Natural killer cell (primary cell): Measurements from ENCODE around the gene LIMK2. TPM values are rescaled to one million over a fixed set of nuclear protein-coding genes. Genes with fewer than 3 reads are reported as not detected.
A peak's percentile ranks its signal among the peaks of the same experiment; 100 is the strongest.

ENCODE experiments used
- ATAC-seq, 3 donors: fragments of 150-1000 bp in 2 of 3; fragments of 200-7000 bp in 1 of 3; cut with Tn5 transposase; 1 replicate in 1 of 3; 2 replicates in 2 of 3; pipeline ENCODE4 v1.10.0; 2021; ENCODE audit warnings: mild to moderate bottlenecking in 2 of 3, moderate library complexity in 2 of 3
- DNase-seq, 2 donors: peaks; one replicate each; pipeline versions ENCODE4 v3.0.0 to v3.0.0-alpha.2; 2013 to 2021; ENCODE audit warnings: mixed read lengths in 1 of 2
- H3K27ac ChIP-seq: one replicate; pipeline ENCODE4 v1.5.1; 2013; ENCODE audit warnings: mild to moderate bottlenecking, low read length
- H3K27me3 ChIP-seq: one replicate; pipeline ENCODE4 v1.6.1; 2013; ENCODE audit warnings: low read length; ENCODE audit not compliant: control insufficient read depth, insufficient read depth
- H3K36me3 ChIP-seq: one replicate; pipeline ENCODE4 v1.6.1; 2013; ENCODE audit warnings: low read length; ENCODE audit not compliant: control insufficient read depth, insufficient read depth
- H3K4me1 ChIP-seq: one replicate; pipeline ENCODE4 v1.6.1; 2013; ENCODE audit warnings: low read length; ENCODE audit not compliant: control insufficient read depth, insufficient read depth
- H3K4me3 ChIP-seq: one replicate; pipeline ENCODE4 v1.5.1; 2013; ENCODE audit warnings: low read length
- H3K9me3 ChIP-seq: one replicate; pipeline ENCODE4 v1.6.1; 2013; ENCODE audit warnings: low read length; ENCODE audit not compliant: control insufficient read depth, insufficient read depth
- H3K27ac Mint-ChIP-seq, 2 donors: one replicate each; pipeline ENCODE4 v1.8.0; 2022; ENCODE audit warnings: mild to moderate bottlenecking in 2 of 2, mixed read lengths in 2 of 2, moderate library complexity in 1 of 2
- H3K27me3 Mint-ChIP-seq, 2 donors: one replicate each; pipeline ENCODE4 v1.8.0; 2022; ENCODE audit warnings: low read depth in 2 of 2, mixed read lengths in 2 of 2
- H3K36me3 Mint-ChIP-seq: one replicate; pipeline ENCODE4 v1.8.0; 2022; ENCODE audit warnings: mixed read lengths
- H3K4me1 Mint-ChIP-seq, 2 donors: one replicate each; pipeline ENCODE4 v1.8.0; 2022; ENCODE audit warnings: mixed read lengths in 2 of 2
- H3K4me3 Mint-ChIP-seq: one replicate; pipeline ENCODE4 v1.8.0; 2022; ENCODE audit warnings: mild to moderate bottlenecking, moderate library complexity, mixed read lengths
- H3K9me3 Mint-ChIP-seq, 2 donors: one replicate each; pipeline ENCODE4 v1.8.0; 2022; ENCODE audit warnings: mixed read lengths in 2 of 2
- WGBS: methylation state at CpG from one replicate; pipeline ENCODE4 v1.1.7; 2013; ENCODE audit warnings: missing lambda C conversion rate; ENCODE audit not compliant: insufficient coverage; 5-methylcytosine and 5-hydroxymethylcytosine counted together
- intact Hi-C: fragments of 100-400 bp; cut with micrococcal nuclease; formaldehyde crosslinking; loops from one replicate; pipeline ENCODE4 v1.14.2; 2022
- total RNA-seq, 4 donors: library from RNA; stranded (reverse); fragments of 120-200 nt in 1 of 4; gene quantifications; one replicate each; pipeline versions ENCODE4 v1.2.3 to v1.2.4, GENCODE V29; 2013 to 2022
- TF ChIP-seq, protein P1 (sequence below): fragments of 200-600 bp; IDR thresholded peaks from one replicate; pipeline ENCODE4 v1.8.0; 2022; ENCODE audit warnings: antibody characterized with exemption

Gene LIMK2
- total RNA-seq, 3 donors from 2014 or later (not counting 1 experiment from before 2014, with no cell fraction given): 17.2 to 28.6 (median 19.1) TPM

- no peak overlapping the region for H3K27ac ChIP-seq
- Mint-ChIP-seq H3K27me3 (no peaks in the 10 kb centered on the region), H3K36me3 (no peaks in the 10 kb centered on the region), H3K4me1 (no peaks in the 10 kb centered on the region), H3K27ac (no peak overlapping the region), H3K9me3 (no peaks in the 10 kb centered on the region), H3K4me3 (no peak overlapping the region)
- peaks cover 36% of the 10 kb centered on the region for H3K36me3 ChIP-seq
- H3K4me3 ChIP-seq: no peak overlapping the region
- H3K27me3 ChIP-seq: no peaks in the 10 kb centered on the region
- ATAC-seq (no peak), DNase-seq (no peak)
- intact Hi-C loops: no loop called here
- no peaks in the 10 kb centered on the region for H3K9me3 ChIP-seq
- 99% methylated on average over 6 of the region's 6 CpGs for WGBS
- TF ChIP-seq, protein P1, sequence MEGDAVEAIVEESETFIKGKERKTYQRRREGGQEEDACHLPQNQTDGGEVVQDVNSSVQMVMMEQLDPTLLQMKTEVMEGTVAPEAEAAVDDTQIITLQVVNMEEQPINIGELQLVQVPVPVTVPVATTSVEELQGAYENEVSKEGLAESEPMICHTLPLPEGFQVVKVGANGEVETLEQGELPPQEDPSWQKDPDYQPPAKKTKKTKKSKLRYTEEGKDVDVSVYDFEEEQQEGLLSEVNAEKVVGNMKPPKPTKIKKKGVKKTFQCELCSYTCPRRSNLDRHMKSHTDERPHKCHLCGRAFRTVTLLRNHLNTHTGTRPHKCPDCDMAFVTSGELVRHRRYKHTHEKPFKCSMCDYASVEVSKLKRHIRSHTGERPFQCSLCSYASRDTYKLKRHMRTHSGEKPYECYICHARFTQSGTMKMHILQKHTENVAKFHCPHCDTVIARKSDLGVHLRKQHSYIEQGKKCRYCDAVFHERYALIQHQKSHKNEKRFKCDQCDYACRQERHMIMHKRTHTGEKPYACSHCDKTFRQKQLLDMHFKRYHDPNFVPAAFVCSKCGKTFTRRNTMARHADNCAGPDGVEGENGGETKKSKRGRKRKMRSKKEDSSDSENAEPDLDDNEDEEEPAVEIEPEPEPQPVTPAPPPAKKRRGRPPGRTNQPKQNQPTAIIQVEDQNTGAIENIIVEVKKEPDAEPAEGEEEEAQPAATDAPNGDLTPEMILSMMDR: no peak
- H3K4me1 ChIP-seq: no peaks in the 10 kb centered on the region
These were observed 52.0 kb downstream of the LIMK2 start for GRCh38 chr22:31263896-31264640.

DNA sequence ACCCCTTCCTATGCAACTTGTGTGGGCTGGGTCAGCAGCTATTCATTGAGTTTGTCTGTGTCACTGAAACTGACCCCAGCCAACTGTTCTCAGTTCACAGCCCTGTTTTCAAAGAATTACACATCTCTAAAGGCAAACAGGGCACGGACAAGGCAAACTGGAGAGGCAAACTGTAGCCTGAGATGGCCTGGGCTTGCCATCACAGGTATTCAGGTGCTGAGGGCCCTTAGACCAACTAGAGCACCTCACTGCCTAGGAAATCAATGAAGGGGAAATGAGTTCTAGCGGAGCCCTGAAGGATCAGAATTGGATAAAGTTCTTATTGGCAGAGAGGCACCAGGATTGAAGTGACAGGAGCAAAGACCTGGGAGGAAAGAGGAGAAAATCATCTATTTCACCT is 56.2 kb downstream of the LIMK2 start:
- 94% methylated on average over 2 of the region's 2 CpGs for WGBS
- ATAC-seq (no peak), DNase-seq (no peak)
- Mint-ChIP-seq H3K27ac (peak overlapping the region in 1 of 2 donors; percentile 51), H3K27me3 (no peaks in the 10 kb centered on the region), H3K36me3 (no peaks in the 10 kb centered on the region), H3K9me3 (no peaks in the 10 kb centered on the region), H3K4me1 (peaks cover 0 to 8% of the 10 kb centered on the region in 2 donors), H3K4me3 (no peak overlapping the region)
- H3K27me3 ChIP-seq: no peaks in the 10 kb centered on the region
- no peak overlapping the region for H3K4me3 ChIP-seq
- H3K36me3 ChIP-seq: peaks cover 24% of the 10 kb centered on the region
- H3K27ac ChIP-seq: no peak overlapping the region
- H3K4me1 ChIP-seq: no peaks in the 10 kb centered on the region
- TF ChIP-seq, protein P1: no peak
- no peaks in the 10 kb centered on the region for H3K9me3 ChIP-seq
- intact Hi-C loops: no loop called here

DNA sequence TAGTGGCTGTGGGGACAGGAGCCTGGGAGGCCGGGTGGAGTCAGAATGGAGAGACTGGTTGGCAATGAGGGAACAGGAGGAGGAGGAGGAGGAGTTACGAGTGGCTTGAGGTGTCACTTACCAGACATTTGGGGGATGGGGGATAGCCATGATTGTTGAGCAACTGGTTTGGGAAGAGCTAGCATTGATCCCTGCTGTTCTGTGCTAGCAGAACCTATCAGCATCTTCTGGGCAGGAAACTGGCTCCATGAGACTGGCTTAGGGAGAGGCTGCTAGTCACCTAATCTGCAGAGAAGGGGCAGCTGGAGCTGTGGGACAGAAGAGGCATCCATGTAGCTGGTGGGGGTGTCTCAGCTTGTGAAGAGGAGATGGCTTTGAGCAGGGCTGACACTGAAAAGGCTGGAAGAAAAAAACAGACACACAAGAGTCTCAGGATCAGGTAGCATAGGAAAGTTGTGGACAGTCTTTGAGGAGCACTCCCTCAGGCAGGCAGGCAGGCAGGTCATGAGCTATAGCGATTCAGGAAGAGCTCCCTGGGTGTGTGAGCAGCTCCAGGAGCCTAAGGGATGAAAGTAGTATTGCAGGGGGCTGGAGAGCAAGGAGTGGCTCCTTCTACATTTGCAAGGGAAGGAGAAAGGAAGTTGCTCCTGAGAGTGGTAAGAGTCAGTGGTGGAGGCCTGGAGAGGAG is 57.9 kb downstream of the LIMK2 start:
- TF ChIP-seq, protein P1: no peak
- no peaks in the 10 kb centered on the region for H3K27me3 ChIP-seq
- peaks cover 0 to 8% of the 10 kb centered on the region in 2 donors for H3K4me1 Mint-ChIP-seq
- no peaks in the 10 kb centered on the region for H3K9me3 Mint-ChIP-seq
- H3K27ac Mint-ChIP-seq: peak overlapping the region; percentile 18 to 66
- no peaks in the 10 kb centered on the region for H3K9me3 ChIP-seq
- H3K36me3 ChIP-seq: peaks cover 29% of the 10 kb centered on the region
- DNase-seq: no peak
- H3K4me3 ChIP-seq: no peak overlapping the region
- H3K27ac ChIP-seq: no peak overlapping the region
- H3K36me3 Mint-ChIP-seq: no peaks in the 10 kb centered on the region
- intact Hi-C loops: loop anchor here (5.0 kb wide), 1 partner anchor 163 kb away; the partner anchor contains the start of gene SELENOM
- no peak overlapping the region for H3K4me3 Mint-ChIP-seq
- ATAC-seq: no peak
- WGBS: 94% methylated on average over 2 of the region's 3 CpGs
- no peaks in the 10 kb centered on the region for H3K27me3 Mint-ChIP-seq
- no peaks in the 10 kb centered on the region for H3K4me1 ChIP-seq
